Ovary (tissue), 3 donors: ENCODE data around the gene OTUD7B.

Experiments
- CTCF ChIP-seq, 3 donors: fragments of 450-650 bp in 2 of 3; fragments of 200-600 bp in 1 of 3; IDR thresholded peaks; one replicate each; pipeline versions ENCODE4 v1.5.1 to v1.8.0; 2016 to 2022; ENCODE audit warnings: antibody characterized with exemption in 3 of 3, mild to moderate bottlenecking in 1 of 3
- EP300 ChIP-seq: sonication (generic); formaldehyde crosslinking; IDR thresholded peaks from one replicate; pipeline ENCODE4 v1.6.1; 2017; ENCODE audit warnings: antibody characterized with exemption
- POLR2A ChIP-seq: fragments of 450-650 bp; IDR thresholded peaks from one replicate; pipeline ENCODE4 v1.6.1; 2017; ENCODE audit warnings: antibody characterized with exemption, mild to moderate bottlenecking, moderate library complexity
- donor health status: DM: no; HTN: no; CAD: no.

- TF ChIP-seq POLR2A = no peak
- TF ChIP-seq CTCF (IDR thresholded peaks at IDR 0.05) = no peak
- TF ChIP-seq EP300 = no peak
These were observed 96.0 kb downstream of the OTUD7B start for GRCh38 chr1:149914545-149914944.
